Measurements from ENCODE around the gene FAM3B. TPM values are rescaled to one million over a fixed set of nuclear protein-coding genes. Genes with fewer than 3 reads are reported as not detected.

The FAM3B gene
- total RNA-seq, 2 donors from 2014 or later = 50.4 to 74.5 TPM

DNA sequence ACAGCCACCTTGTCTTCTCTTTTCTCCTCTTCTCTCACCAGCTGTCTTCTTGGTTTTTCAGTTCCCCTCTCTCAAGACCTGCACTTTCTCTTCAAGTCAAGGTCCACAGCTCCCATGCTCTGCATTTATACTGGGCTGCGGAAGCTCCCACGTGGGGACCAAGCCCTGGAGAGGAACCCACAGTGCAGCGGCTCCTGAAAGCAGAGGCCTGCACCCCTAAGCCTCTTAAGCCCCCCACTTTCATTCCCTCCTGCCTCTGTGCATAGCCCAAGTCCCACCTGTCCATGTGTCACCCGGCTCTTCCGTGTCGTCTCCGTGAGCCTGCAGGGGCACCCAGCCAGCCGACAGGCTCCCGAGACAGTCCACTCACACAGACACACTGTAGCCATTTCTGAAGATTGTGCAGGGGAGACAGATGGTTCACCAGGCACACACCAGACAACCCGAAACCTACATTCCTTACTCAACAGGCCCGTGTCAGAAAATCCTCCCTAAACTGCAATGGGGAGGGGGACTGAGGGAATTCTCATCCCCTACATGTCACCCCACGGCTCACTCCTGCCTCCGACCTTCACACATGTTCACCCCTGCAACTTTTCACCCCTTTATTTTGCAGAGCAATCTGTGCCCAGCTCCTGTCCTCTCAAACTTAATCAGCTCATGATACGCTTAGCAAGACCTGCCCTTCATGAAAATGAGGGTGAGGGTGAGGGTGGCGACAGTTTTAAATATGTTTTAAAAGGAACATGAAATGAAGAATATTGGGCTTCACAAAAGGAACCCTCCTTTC is 51.5 kb downstream of the FAM3B start:
- H3K9me3 ChIP-seq = no peaks in the 10 kb centered on the region
- no peak overlapping the region for H3K4me3 ChIP-seq
- no peak overlapping the region for H3K27ac ChIP-seq
- peak in 1 of 4 donors; percentile 6 for DNase-seq
- no peaks in the 10 kb centered on the region for H3K36me3 ChIP-seq (replicated peaks in 1 of 2; ENCODE audit: insufficient read depth in 1 of 2, low read depth in 2 of 2)
- intact Hi-C loops (cut with DNase I) = loop anchor here (10.0 kb wide), 1 partner anchor 73 kb away; no protein-coding TSS in a partner anchor
- TF ChIP-seq, protein P1, sequence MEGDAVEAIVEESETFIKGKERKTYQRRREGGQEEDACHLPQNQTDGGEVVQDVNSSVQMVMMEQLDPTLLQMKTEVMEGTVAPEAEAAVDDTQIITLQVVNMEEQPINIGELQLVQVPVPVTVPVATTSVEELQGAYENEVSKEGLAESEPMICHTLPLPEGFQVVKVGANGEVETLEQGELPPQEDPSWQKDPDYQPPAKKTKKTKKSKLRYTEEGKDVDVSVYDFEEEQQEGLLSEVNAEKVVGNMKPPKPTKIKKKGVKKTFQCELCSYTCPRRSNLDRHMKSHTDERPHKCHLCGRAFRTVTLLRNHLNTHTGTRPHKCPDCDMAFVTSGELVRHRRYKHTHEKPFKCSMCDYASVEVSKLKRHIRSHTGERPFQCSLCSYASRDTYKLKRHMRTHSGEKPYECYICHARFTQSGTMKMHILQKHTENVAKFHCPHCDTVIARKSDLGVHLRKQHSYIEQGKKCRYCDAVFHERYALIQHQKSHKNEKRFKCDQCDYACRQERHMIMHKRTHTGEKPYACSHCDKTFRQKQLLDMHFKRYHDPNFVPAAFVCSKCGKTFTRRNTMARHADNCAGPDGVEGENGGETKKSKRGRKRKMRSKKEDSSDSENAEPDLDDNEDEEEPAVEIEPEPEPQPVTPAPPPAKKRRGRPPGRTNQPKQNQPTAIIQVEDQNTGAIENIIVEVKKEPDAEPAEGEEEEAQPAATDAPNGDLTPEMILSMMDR (IDR thresholded peaks at IDR 0.05) = no peak
- no peak for TF ChIP-seq POLR2A (IDR thresholded peaks at IDR 0.05)
- peaks cover 18% of the 10 kb centered on the region for H3K4me1 ChIP-seq
- no peak for ATAC-seq
- WGBS, 2 donors = 82% methylated on average over 15 of the region's 15 CpGs
- no peaks in the 10 kb centered on the region for H3K27me3 ChIP-seq

DNA sequence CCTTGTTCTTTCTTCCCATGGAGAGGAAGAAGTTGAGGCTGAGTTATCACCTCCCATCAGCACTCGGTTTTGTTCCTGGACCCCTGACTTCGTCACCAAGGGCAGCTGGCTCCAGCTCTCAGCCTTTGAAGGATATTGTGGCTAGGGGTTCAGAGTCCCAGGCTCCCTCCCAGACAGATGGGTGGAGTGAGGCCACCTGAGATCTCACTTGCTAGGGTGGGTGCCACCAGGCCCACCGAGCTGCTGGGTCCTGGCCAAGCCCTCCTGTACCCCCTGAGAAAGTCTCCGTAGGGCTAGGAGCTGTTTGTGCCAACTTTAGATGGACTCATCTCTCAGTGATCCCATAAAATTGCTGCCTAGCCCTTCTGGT is 52.1 kb downstream of the FAM3B start:
- no peaks in the 10 kb centered on the region for H3K9me3 ChIP-seq
- H3K27ac ChIP-seq = peak overlapping the region in 1 of 4 donors; percentile 22
- no peaks in the 10 kb centered on the region for H3K27me3 ChIP-seq
- H3K4me1 ChIP-seq = peaks cover 18% of the 10 kb centered on the region
- H3K36me3 ChIP-seq (replicated peaks in 1 of 2; ENCODE audit: insufficient read depth in 1 of 2, low read depth in 2 of 2) = no peaks in the 10 kb centered on the region
- intact Hi-C loops (cut with DNase I) = loop anchor here (10.0 kb wide), 1 partner anchor 74 kb away; no protein-coding TSS in a partner anchor
- TF ChIP-seq, protein P1 (IDR thresholded peaks at IDR 0.05) = no peak
- no peak for TF ChIP-seq POLR2A (IDR thresholded peaks at IDR 0.05)
- no peak overlapping the region for H3K4me3 ChIP-seq
- no peak for ATAC-seq
- WGBS, 2 donors = 45 to 46% methylated on average over 4 of the region's 4 CpGs
- DNase-seq = peak in 1 of 4 donors; percentile 10

- Histone ChIP-seq H3K4me3 (no peak overlapping the region), H3K27ac (peak overlapping the region in 1 of 4 donors; percentile 22), H3K27me3 (no peaks in the 10 kb centered on the region), H3K4me1 (peaks cover 18% of the 10 kb centered on the region), H3K36me3 (replicated peaks in 1 of 2; ENCODE audit: insufficient read depth in 1 of 2, low read depth in 2 of 2) (no peaks in the 10 kb centered on the region), H3K9me3 (no peaks in the 10 kb centered on the region)
- WGBS, 2 donors = 7 to 12% methylated on average over 7 to 26 of the region's 29 CpGs
- DNase-seq (peak in 3 of 4 donors; percentile 20 to 33 (median 21)), ATAC-seq (peak; percentile 29)
- TF ChIP-seq, protein P1 (IDR thresholded peaks at IDR 0.05) = peak in 2 of 7 experiments; percentile 13 to 26
- TF ChIP-seq POLR2A (IDR thresholded peaks at IDR 0.05) = no peak
- intact Hi-C loops (cut with DNase I) = loop anchor here (10.0 kb wide), 1 partner anchor 75 kb away; no protein-coding TSS in a partner anchor
Observed at GRCh38 chr21:41369105-41369919, 52.7 kb downstream of the FAM3B start.

DNA sequence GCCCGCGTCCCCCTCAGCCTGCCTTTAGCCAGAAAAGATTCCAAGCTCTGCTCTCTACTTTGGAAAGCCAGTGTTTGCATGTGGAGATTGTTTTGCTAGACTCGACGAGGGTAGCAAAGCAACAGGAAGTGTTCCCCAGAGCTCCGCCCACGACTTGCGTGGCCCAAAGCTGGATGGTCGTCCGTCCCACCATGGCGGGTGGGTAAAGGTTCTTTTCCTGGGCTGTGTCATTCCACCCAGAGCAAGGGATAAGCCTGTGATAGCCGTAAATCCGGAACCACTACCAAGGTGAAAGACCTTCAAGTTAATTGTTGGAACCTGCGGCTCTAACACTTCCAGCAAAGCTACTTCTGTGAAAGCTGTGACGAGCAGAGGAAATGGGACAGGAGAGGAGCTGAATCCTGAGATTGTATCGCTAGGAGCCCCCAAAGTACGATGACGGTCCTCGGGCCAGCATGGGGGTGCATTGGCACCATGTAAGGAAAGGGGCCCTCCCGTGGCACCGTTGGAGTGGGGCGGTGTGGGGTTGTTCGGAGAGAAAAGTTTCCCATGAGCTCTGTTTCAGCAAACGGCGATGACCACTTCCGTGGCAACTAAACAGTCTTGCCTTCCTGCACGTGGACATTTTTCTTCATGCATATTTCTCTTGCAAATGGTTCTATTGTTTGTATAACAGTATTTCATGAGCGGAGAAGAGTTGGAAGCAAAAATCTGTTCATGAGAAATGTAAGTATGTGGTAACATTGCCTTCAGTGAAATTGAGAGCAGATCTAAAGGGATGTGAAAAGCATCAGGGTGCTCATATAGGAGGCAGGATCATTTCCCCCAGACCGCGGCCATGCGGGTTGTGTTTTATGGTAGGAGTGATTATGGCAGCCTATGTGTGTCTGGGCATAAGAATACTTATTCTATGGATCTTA is 53.6 kb downstream of the FAM3B start:
- Histone ChIP-seq H3K27me3 (no peaks in the 10 kb centered on the region), H3K9me3 (no peaks in the 10 kb centered on the region), H3K4me1 (peaks cover 18% of the 10 kb centered on the region), H3K4me3 (no peak overlapping the region), H3K36me3 (replicated peaks in 1 of 2; ENCODE audit: insufficient read depth in 1 of 2, low read depth in 2 of 2) (no peaks in the 10 kb centered on the region), H3K27ac (peak overlapping the region in 1 of 4 donors; percentile 22)
- TF ChIP-seq, protein P1 (IDR thresholded peaks at IDR 0.05) = no peak
- TF ChIP-seq POLR2A (IDR thresholded peaks at IDR 0.05) = no peak
- intact Hi-C loops (cut with DNase I) = loop anchor here (10.0 kb wide), 1 partner anchor 75 kb away; no protein-coding TSS in a partner anchor
- no peak for ATAC-seq
- WGBS, 2 donors = 53 to 87% methylated on average over 19 to 30 of the region's 30 CpGs
- peak in 2 of 4 donors; percentile 12 to 31 for DNase-seq
